ENCODE data around the gene CCDC110. TPM values are rescaled to one million over a fixed set of nuclear protein-coding genes. Genes with fewer than 3 reads are reported as not detected.

Gene CCDC110
- total RNA-seq, 2 donors from 2014 or later: 2.8 to 10.3 TPM

GRCh38 chr4:185500576-185500975 lies 29.0 kb upstream of the CCDC110 start:
- 12% methylated on average over 1 of the region's 1 CpG for WGBS
- Histone ChIP-seq H3K9me3 (no peaks in the 10 kb centered on the region), H3K27ac (no peak overlapping the region), H3K27me3 (replicated peaks; ENCODE audit: insufficient read depth) (no peaks in the 10 kb centered on the region), H3K4me1 (replicated peaks) (no peaks in the 10 kb centered on the region), H3K4me3 (no peak overlapping the region), H3K36me3 (no peaks in the 10 kb centered on the region)
- no peak for DNase-seq (ENCODE audit: low spot score)
- TF ChIP-seq POLR2A (IDR thresholded peaks at IDR 0.05) (no peak), POLR2AphosphoS5 (IDR thresholded peaks at IDR 0.05) (no peak), CTCF (IDR thresholded peaks at IDR 0.05) (no peak)
- intact Hi-C loops (cut with DNase I): no loop called here

- WGBS: 95% methylated on average over 9 of the region's 9 CpGs
- no peaks in the 10 kb centered on the region for H3K9me3 ChIP-seq
- no peak overlapping the region for H3K27ac ChIP-seq
- H3K27me3 ChIP-seq (replicated peaks; ENCODE audit: insufficient read depth): no peaks in the 10 kb centered on the region
- intact Hi-C loops (cut with DNase I): no loop called here
- H3K36me3 ChIP-seq: no peaks in the 10 kb centered on the region
- TF ChIP-seq POLR2AphosphoS5 (IDR thresholded peaks at IDR 0.05): no peak
- TF ChIP-seq CTCF (IDR thresholded peaks at IDR 0.05): no peak
- no peak for TF ChIP-seq POLR2A (IDR thresholded peaks at IDR 0.05)
- H3K4me3 ChIP-seq: no peak overlapping the region
- no peak for DNase-seq (ENCODE audit: low spot score)
- no peaks in the 10 kb centered on the region for H3K4me1 ChIP-seq (replicated peaks)
Measured at GRCh38 chr4:185500035-185500434, 28.5 kb upstream of the CCDC110 start.

GRCh38 chr4:185488650-185489049 lies 17.1 kb upstream of the CCDC110 start:
- intact Hi-C loops (cut with DNase I): no loop called here
- Histone ChIP-seq H3K9me3 (no peaks in the 10 kb centered on the region), H3K27ac (no peak overlapping the region), H3K4me3 (no peak overlapping the region), H3K4me1 (replicated peaks) (no peaks in the 10 kb centered on the region), H3K27me3 (replicated peaks; ENCODE audit: insufficient read depth) (no peaks in the 10 kb centered on the region), H3K36me3 (no peaks in the 10 kb centered on the region)
- TF ChIP-seq POLR2AphosphoS5 (IDR thresholded peaks at IDR 0.05): no peak
- TF ChIP-seq CTCF (IDR thresholded peaks at IDR 0.05): no peak
- TF ChIP-seq POLR2A (IDR thresholded peaks at IDR 0.05): no peak
- 89% methylated on average over 2 of the region's 2 CpGs for WGBS
- DNase-seq (ENCODE audit: low spot score): no peak

GRCh38 chr4:185481401-185481800 lies 9.9 kb upstream of the CCDC110 start:
- no peaks in the 10 kb centered on the region for H3K9me3 ChIP-seq
- TF ChIP-seq CTCF (IDR thresholded peaks at IDR 0.05) (no peak), POLR2AphosphoS5 (IDR thresholded peaks at IDR 0.05) (no peak), POLR2A (IDR thresholded peaks at IDR 0.05) (no peak)
- 71% methylated on average over 2 of the region's 2 CpGs for WGBS
- no peak overlapping the region for H3K27ac ChIP-seq
- no peaks in the 10 kb centered on the region for H3K27me3 ChIP-seq (replicated peaks; ENCODE audit: insufficient read depth)
- no peak for DNase-seq (ENCODE audit: low spot score)
- H3K4me1 ChIP-seq (replicated peaks): no peaks in the 10 kb centered on the region
- intact Hi-C loops (cut with DNase I): no loop called here
- no peaks in the 10 kb centered on the region for H3K36me3 ChIP-seq
- H3K4me3 ChIP-seq: no peak overlapping the region

- Histone ChIP-seq H3K9me3 (no peaks in the 10 kb centered on the region), H3K36me3 (no peaks in the 10 kb centered on the region), H3K27ac (no peak overlapping the region), H3K4me1 (replicated peaks) (no peaks in the 10 kb centered on the region), H3K27me3 (replicated peaks; ENCODE audit: insufficient read depth) (no peaks in the 10 kb centered on the region), H3K4me3 (no peak overlapping the region)
- WGBS: 73% methylated on average over 15 of the region's 15 CpGs
- intact Hi-C loops (cut with DNase I): no loop called here
- TF ChIP-seq POLR2A (IDR thresholded peaks at IDR 0.05) (no peak), POLR2AphosphoS5 (IDR thresholded peaks at IDR 0.05) (no peak), CTCF (IDR thresholded peaks at IDR 0.05) (no peak)
- DNase-seq (ENCODE audit: low spot score): no peak
Measured at GRCh38 chr4:185480016-185480732, 8.6 kb upstream of the CCDC110 start.

All from prostate gland (tissue), 2 donors.